WTC11 (cell line): Measurements from ENCODE around the gene METTL9.
"Not testable (repeated sequence)": the region's sequence is repeated elsewhere in the genome, so short reads cannot be mapped to it uniquely, and the experiment has no call there.

ENCODE experiments used
- CTCF ChIP-seq: fragments of 200-600 bp; IDR thresholded peaks from 2 replicates; pipeline ENCODE4 v1.8.0; 2022; ENCODE audit warnings: antibody characterized with exemption
- MAX ChIP-seq: sonication (generic); formaldehyde crosslinking; IDR thresholded peaks from 2 replicates; pipeline ENCODE4 v1.8.0; 2022; ENCODE audit warnings: mild to moderate bottlenecking, missing genetic modification reagents
- NR3C1 ChIP-seq: sonication (generic); formaldehyde crosslinking; conservative IDR thresholded peaks from 2 replicates; pipeline ENCODE4 v1.8.1; 2023; ENCODE audit warnings: low read depth, mild to moderate bottlenecking, missing genetic modification reagents
- RELA ChIP-seq: sonication (generic); formaldehyde crosslinking; IDR thresholded peaks from 2 replicates; pipeline ENCODE4 v1.8.1; 2022; ENCODE audit warnings: missing genetic modification reagents, mild to moderate bottlenecking, borderline replicate concordance
- SP1 ChIP-seq: sonication (generic); formaldehyde crosslinking; conservative IDR thresholded peaks from 2 replicates; pipeline ENCODE4 v1.8.1; 2022; ENCODE audit warnings: missing genetic modification reagents

GRCh38 chr16:21588593-21588992 is 10.8 kb upstream of the METTL9 start:
- TF ChIP-seq SP1 (CRISPR knock-in tag); CTCF; NR3C1 (CRISPR knock-in tag); MAX (CRISPR knock-in tag); RELA (CRISPR knock-in tag): not testable (repeated sequence)
